ENCODE results near the gene LRATD1.

The LRATD1 gene

GRCh38 chr2:14608245-14608644 lies 24.3 kb upstream of the LRATD1 start:
- no peaks in the 10 kb centered on the region for H3K27me3 ChIP-seq (ENCODE audit: insufficient read depth, insufficient read length)
- no peak overlapping the region for H3K9ac ChIP-seq (ENCODE audit: insufficient read length, low read depth)
- H3K4me1 ChIP-seq (ENCODE audit: insufficient read depth, insufficient read length) = no peaks in the 10 kb centered on the region
- H3K4me3 ChIP-seq (ENCODE audit: insufficient read length, low read depth) = no peak overlapping the region
- DNase-seq (ENCODE audit: low read depth, low spot score) = no peak
- H3K36me3 ChIP-seq (ENCODE audit: insufficient read depth, insufficient read length, low read length) = no peaks in the 10 kb centered on the region
- H3K9me3 ChIP-seq (ENCODE audit: insufficient read depth, low read length) = no peaks in the 10 kb centered on the region
- TF ChIP-seq ZNF274 (IDR thresholded peaks at IDR 0.05; ENCODE audit: low read depth, low read length) (no peak), SUZ12 (IDR thresholded peaks at IDR 0.05; ENCODE audit: extremely low read depth, insufficient read depth, insufficient read length) (no peak), YY1 (IDR thresholded peaks at IDR 0.05; ENCODE audit: insufficient read depth, insufficient read length) (no peak)

- no peak for DNase-seq (ENCODE audit: low read depth, low spot score)
- TF ChIP-seq SUZ12 (IDR thresholded peaks at IDR 0.05; ENCODE audit: extremely low read depth, insufficient read depth, insufficient read length) = no peak
- H3K27me3 ChIP-seq (ENCODE audit: insufficient read depth, insufficient read length) = no peaks in the 10 kb centered on the region
- no peaks in the 10 kb centered on the region for H3K36me3 ChIP-seq (ENCODE audit: insufficient read depth, insufficient read length, low read length)
- no peak overlapping the region for H3K9ac ChIP-seq (ENCODE audit: insufficient read length, low read depth)
- H3K4me1 ChIP-seq (ENCODE audit: insufficient read depth, insufficient read length) = no peaks in the 10 kb centered on the region
- no peaks in the 10 kb centered on the region for H3K9me3 ChIP-seq (ENCODE audit: insufficient read depth, low read length)
- no peak overlapping the region for H3K4me3 ChIP-seq (ENCODE audit: insufficient read length, low read depth)
These were observed 18.5 kb upstream of the LRATD1 start for GRCh38 chr2:14614017-14614416.

- Histone ChIP-seq H3K27me3 (ENCODE audit: insufficient read depth, insufficient read length) (no peaks in the 10 kb centered on the region), H3K4me1 (ENCODE audit: insufficient read depth, insufficient read length) (no peaks in the 10 kb centered on the region), H3K4me3 (ENCODE audit: insufficient read length, low read depth) (no peak overlapping the region), H3K9me3 (ENCODE audit: insufficient read depth, low read length) (no peaks in the 10 kb centered on the region), H3K36me3 (ENCODE audit: insufficient read depth, insufficient read length, low read length) (no peaks in the 10 kb centered on the region), H3K9ac (ENCODE audit: insufficient read length, low read depth) (no peak overlapping the region)
- DNase-seq (ENCODE audit: low read depth, low spot score) = no peak
- TF ChIP-seq SUZ12 (IDR thresholded peaks at IDR 0.05; ENCODE audit: extremely low read depth, insufficient read depth, insufficient read length) (no peak), ZNF274 (IDR thresholded peaks at IDR 0.05; ENCODE audit: low read depth, low read length) (no peak), YY1 (IDR thresholded peaks at IDR 0.05; ENCODE audit: insufficient read depth, insufficient read length) (no peak)
These were observed 17.4 kb upstream of the LRATD1 start for GRCh38 chr2:14615121-14615520.

- TF ChIP-seq SUZ12 (IDR thresholded peaks at IDR 0.05; ENCODE audit: extremely low read depth, insufficient read depth, insufficient read length) = no peak
- no peak for TF ChIP-seq ZNF274 (IDR thresholded peaks at IDR 0.05; ENCODE audit: low read depth, low read length)
- H3K4me1 ChIP-seq (ENCODE audit: insufficient read depth, insufficient read length) = no peaks in the 10 kb centered on the region
- no peaks in the 10 kb centered on the region for H3K9me3 ChIP-seq (ENCODE audit: insufficient read depth, low read length)
- H3K27me3 ChIP-seq (ENCODE audit: insufficient read depth, insufficient read length) = no peaks in the 10 kb centered on the region
- H3K36me3 ChIP-seq (ENCODE audit: insufficient read depth, insufficient read length, low read length) = no peaks in the 10 kb centered on the region
- DNase-seq (ENCODE audit: low read depth, low spot score) = no peak
- H3K9ac ChIP-seq (ENCODE audit: insufficient read length, low read depth) = no peak overlapping the region
- no peak overlapping the region for H3K4me3 ChIP-seq (ENCODE audit: insufficient read length, low read depth)
These were observed 16.8 kb upstream of the LRATD1 start for GRCh38 chr2:14615760-14616159.

- Histone ChIP-seq H3K9ac (ENCODE audit: insufficient read length, low read depth) (no peak overlapping the region), H3K4me3 (ENCODE audit: insufficient read length, low read depth) (no peak overlapping the region), H3K4me1 (ENCODE audit: insufficient read depth, insufficient read length) (no peaks in the 10 kb centered on the region), H3K9me3 (ENCODE audit: insufficient read depth, low read length) (no peaks in the 10 kb centered on the region), H3K27me3 (ENCODE audit: insufficient read depth, insufficient read length) (no peaks in the 10 kb centered on the region), H3K36me3 (ENCODE audit: insufficient read depth, insufficient read length, low read length) (no peaks in the 10 kb centered on the region)
- TF ChIP-seq ZNF274 (IDR thresholded peaks at IDR 0.05; ENCODE audit: low read depth, low read length) = no peak
- no peak for TF ChIP-seq YY1 (IDR thresholded peaks at IDR 0.05; ENCODE audit: insufficient read depth, insufficient read length)
- TF ChIP-seq SUZ12 (IDR thresholded peaks at IDR 0.05; ENCODE audit: extremely low read depth, insufficient read depth, insufficient read length) = no peak
- no peak for DNase-seq (ENCODE audit: low read depth, low spot score)
These were observed 16.2 kb upstream of the LRATD1 start for GRCh38 chr2:14616342-14616741.

- Histone ChIP-seq H3K36me3 (ENCODE audit: insufficient read depth, insufficient read length, low read length) (no peaks in the 10 kb centered on the region), H3K9ac (ENCODE audit: insufficient read length, low read depth) (no peak overlapping the region), H3K27me3 (ENCODE audit: insufficient read depth, insufficient read length) (no peaks in the 10 kb centered on the region), H3K4me3 (ENCODE audit: insufficient read length, low read depth) (no peak overlapping the region), H3K9me3 (ENCODE audit: insufficient read depth, low read length) (no peaks in the 10 kb centered on the region), H3K4me1 (ENCODE audit: insufficient read depth, insufficient read length) (no peaks in the 10 kb centered on the region)
- DNase-seq (ENCODE audit: low read depth, low spot score) = no peak
- TF ChIP-seq ZNF274 (IDR thresholded peaks at IDR 0.05; ENCODE audit: low read depth, low read length) (no peak), YY1 (IDR thresholded peaks at IDR 0.05; ENCODE audit: insufficient read depth, insufficient read length) (no peak), SUZ12 (IDR thresholded peaks at IDR 0.05; ENCODE audit: extremely low read depth, insufficient read depth, insufficient read length) (no peak)
These were observed 15.6 kb upstream of the LRATD1 start for GRCh38 chr2:14616950-14617349.

- H3K9me3 ChIP-seq (ENCODE audit: insufficient read depth, low read length) = no peaks in the 10 kb centered on the region
- no peak for TF ChIP-seq SUZ12 (IDR thresholded peaks at IDR 0.05; ENCODE audit: extremely low read depth, insufficient read depth, insufficient read length)
- no peak for TF ChIP-seq ZNF274 (IDR thresholded peaks at IDR 0.05; ENCODE audit: low read depth, low read length)
- no peak for TF ChIP-seq YY1 (IDR thresholded peaks at IDR 0.05; ENCODE audit: insufficient read depth, insufficient read length)
- H3K4me3 ChIP-seq (ENCODE audit: insufficient read length, low read depth) = no peak overlapping the region
- no peaks in the 10 kb centered on the region for H3K36me3 ChIP-seq (ENCODE audit: insufficient read depth, insufficient read length, low read length)
- no peak for DNase-seq (ENCODE audit: low read depth, low spot score)
- H3K4me1 ChIP-seq (ENCODE audit: insufficient read depth, insufficient read length) = no peaks in the 10 kb centered on the region
- no peaks in the 10 kb centered on the region for H3K27me3 ChIP-seq (ENCODE audit: insufficient read depth, insufficient read length)
- H3K9ac ChIP-seq (ENCODE audit: insufficient read length, low read depth) = no peak overlapping the region
These were observed 13.1 kb upstream of the LRATD1 start for GRCh38 chr2:14619441-14619840.

GRCh38 chr2:14621114-14621513 lies 11.4 kb upstream of the LRATD1 start:
- Histone ChIP-seq H3K36me3 (ENCODE audit: insufficient read depth, insufficient read length, low read length) (no peaks in the 10 kb centered on the region), H3K4me3 (ENCODE audit: insufficient read length, low read depth) (no peak overlapping the region), H3K4me1 (ENCODE audit: insufficient read depth, insufficient read length) (no peaks in the 10 kb centered on the region), H3K27me3 (ENCODE audit: insufficient read depth, insufficient read length) (no peaks in the 10 kb centered on the region), H3K9me3 (ENCODE audit: insufficient read depth, low read length) (no peaks in the 10 kb centered on the region), H3K9ac (ENCODE audit: insufficient read length, low read depth) (no peak overlapping the region)
- TF ChIP-seq YY1 (IDR thresholded peaks at IDR 0.05; ENCODE audit: insufficient read depth, insufficient read length) (no peak), SUZ12 (IDR thresholded peaks at IDR 0.05; ENCODE audit: extremely low read depth, insufficient read depth, insufficient read length) (no peak), ZNF274 (IDR thresholded peaks at IDR 0.05; ENCODE audit: low read depth, low read length) (no peak)
- DNase-seq (ENCODE audit: low read depth, low spot score) = no peak

Data from NT2/D1 (cell line).